Uterus (tissue), 4 donors: ENCODE data around the gene LZTS3. TPM values are rescaled to one million over a fixed set of nuclear protein-coding genes. Genes with fewer than 3 reads are reported as not detected.

Experiments used
- DNase-seq, 2 donors: peaks; one replicate each; pipeline ENCODE4 v3.0.0-alpha.2; 2019 to 2020
- H3K27ac ChIP-seq, 2 donors: fragments of 200-600 bp; sonication (generic); 1 replicate in 1 of 2; 2 replicates in 1 of 2; pipeline ENCODE4 v1.5.1; 2016 to 2018
- H3K27me3 ChIP-seq, 2 donors: fragments of 200-600 bp; sonication (generic); one replicate each; pipeline ENCODE4 v1.5.1; 2018 to 2019; ENCODE audit warnings: control low read depth in 1 of 2
- H3K36me3 ChIP-seq, 2 donors: fragments of 200-600 bp; sonication (generic); one replicate each; pipeline ENCODE4 v1.5.1; 2019; ENCODE audit warnings: control low read depth in 1 of 2
- H3K4me1 ChIP-seq, 2 donors: fragments of 200-600 bp; sonication (generic); one replicate each; pipeline ENCODE4 v1.5.1; 2018 to 2019; ENCODE audit warnings: control low read depth in 1 of 2
- H3K4me3 ChIP-seq, 2 donors: fragments of 200-600 bp; sonication (generic); 1 replicate in 1 of 2; 2 replicates in 1 of 2; pipeline ENCODE4 v1.5.1; 2018 to 2019; ENCODE audit warnings: mild to moderate bottlenecking in 1 of 2
- H3K9me3 ChIP-seq, 2 donors: fragments of 200-600 bp; sonication (generic); one replicate each; pipeline ENCODE4 v1.5.1; 2019; ENCODE audit warnings: control low read depth in 1 of 2
- CTCF ChIP-seq, 4 experiments: fragments of 200-600 bp in 2 of 4; fragments of 450-650 bp in 2 of 4; sonication (generic) in 2 of 4; IDR thresholded peaks; one replicate each; pipeline ENCODE4 v1.5.1; 2016 to 2019; ENCODE audit warnings: antibody characterized with exemption in 4 of 4, mild to moderate bottlenecking in 2 of 4, moderate library complexity in 1 of 4
- POLR2A ChIP-seq, 2 donors: fragments of 450-650 bp; IDR thresholded peaks; one replicate each; pipeline ENCODE4 v1.6.1; 2016; ENCODE audit warnings: antibody characterized with exemption in 2 of 2, mild to moderate bottlenecking in 1 of 2, moderate library complexity in 1 of 2
- intact Hi-C: fragments of 100-400 bp; cut with DNase I; formaldehyde crosslinking; loops from one replicate; pipeline ENCODE4 v1.15.1; 2023; ENCODE audit warnings: low total_unique reads
- total RNA-seq, 4 donors: library from RNA; depleted of rRNA in 3 of 4; stranded (reverse); fragments of >200 nt in 3 of 4; gene quantifications; one replicate each; pipeline versions ENCODE4 v1.1.0 to v1.2.4, GENCODE V29; 2014 to 2023
- donor health status: DM: yes; HTN: yes; CAD: no.

Gene LZTS3
- total RNA-seq, 4 donors from 2014 or later = 3.6 to 13.1 (median 8.2) TPM

DNA sequence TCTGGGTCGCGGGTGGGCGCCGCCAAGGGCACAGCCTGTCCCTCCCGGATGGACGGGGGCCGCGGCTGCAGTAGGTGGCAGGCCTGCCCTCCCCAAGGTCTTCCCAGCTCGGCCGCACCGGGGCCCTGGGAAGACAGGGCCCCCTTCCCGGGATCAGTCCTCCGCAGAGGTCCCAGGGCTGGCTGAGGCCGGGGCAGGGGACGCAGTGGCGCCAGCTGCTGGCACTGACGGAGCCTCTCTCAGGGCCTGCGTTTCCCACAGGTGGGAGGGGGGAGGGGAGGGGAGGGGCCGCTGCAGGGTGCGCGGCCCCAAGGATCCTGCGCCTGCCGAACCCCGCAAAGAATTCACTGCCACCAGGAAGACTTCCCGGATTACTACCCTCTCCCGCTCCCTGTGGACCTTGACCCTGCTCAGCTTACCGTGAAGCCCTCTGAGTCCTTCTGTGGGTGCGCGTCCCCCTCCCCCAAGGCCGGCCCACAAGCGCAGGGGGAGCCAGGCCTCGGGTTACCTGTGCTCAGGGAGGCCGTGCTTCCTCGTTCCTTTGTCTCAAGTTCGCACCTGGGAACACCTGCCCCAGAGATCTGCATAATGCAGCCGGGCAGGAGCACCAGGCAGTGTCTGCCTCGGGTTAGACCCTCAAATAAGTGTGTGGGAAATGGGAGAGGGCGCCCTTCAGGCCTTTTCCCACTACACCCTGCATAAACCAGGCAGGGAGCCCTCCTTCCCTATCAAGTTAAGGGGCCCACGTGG, 5.1 kb downstream of the LZTS3 start:
- Histone ChIP-seq H3K9me3 (no peaks in the 10 kb centered on the region), H3K27ac (no peak overlapping the region), H3K4me1 (no peaks in the 10 kb centered on the region), H3K4me3 (no peak overlapping the region), H3K27me3 (no peaks in the 10 kb centered on the region), H3K36me3 (no peaks in the 10 kb centered on the region)
- intact Hi-C loops = no loop called here
- DNase-seq = no peak
- TF ChIP-seq CTCF (IDR thresholded peaks at IDR 0.05) (no peak), POLR2A (IDR thresholded peaks at IDR 0.05) (no peak)

- TF ChIP-seq CTCF (IDR thresholded peaks at IDR 0.05) (no peak), POLR2A (IDR thresholded peaks at IDR 0.05) (no peak)
- Histone ChIP-seq H3K27ac (no peak overlapping the region), H3K9me3 (no peaks in the 10 kb centered on the region), H3K27me3 (no peaks in the 10 kb centered on the region), H3K4me3 (no peak overlapping the region), H3K4me1 (no peaks in the 10 kb centered on the region), H3K36me3 (no peaks in the 10 kb centered on the region)
- intact Hi-C loops = no loop called here
- DNase-seq = no peak
Measured at GRCh38 chr20:3167738-3168078, 5.6 kb downstream of the LZTS3 start.

- no peaks in the 10 kb centered on the region for H3K36me3 ChIP-seq
- no peaks in the 10 kb centered on the region for H3K4me1 ChIP-seq
- no peaks in the 10 kb centered on the region for H3K9me3 ChIP-seq
- no peak overlapping the region for H3K27ac ChIP-seq
- DNase-seq = no peak
- intact Hi-C loops = no loop called here
- H3K4me3 ChIP-seq = no peak overlapping the region
- TF ChIP-seq CTCF (IDR thresholded peaks at IDR 0.05) = no peak
- TF ChIP-seq POLR2A (IDR thresholded peaks at IDR 0.05) = no peak
- H3K27me3 ChIP-seq = no peaks in the 10 kb centered on the region
Measured at GRCh38 chr20:3166913-3167342, 6.4 kb downstream of the LZTS3 start.

DNA sequence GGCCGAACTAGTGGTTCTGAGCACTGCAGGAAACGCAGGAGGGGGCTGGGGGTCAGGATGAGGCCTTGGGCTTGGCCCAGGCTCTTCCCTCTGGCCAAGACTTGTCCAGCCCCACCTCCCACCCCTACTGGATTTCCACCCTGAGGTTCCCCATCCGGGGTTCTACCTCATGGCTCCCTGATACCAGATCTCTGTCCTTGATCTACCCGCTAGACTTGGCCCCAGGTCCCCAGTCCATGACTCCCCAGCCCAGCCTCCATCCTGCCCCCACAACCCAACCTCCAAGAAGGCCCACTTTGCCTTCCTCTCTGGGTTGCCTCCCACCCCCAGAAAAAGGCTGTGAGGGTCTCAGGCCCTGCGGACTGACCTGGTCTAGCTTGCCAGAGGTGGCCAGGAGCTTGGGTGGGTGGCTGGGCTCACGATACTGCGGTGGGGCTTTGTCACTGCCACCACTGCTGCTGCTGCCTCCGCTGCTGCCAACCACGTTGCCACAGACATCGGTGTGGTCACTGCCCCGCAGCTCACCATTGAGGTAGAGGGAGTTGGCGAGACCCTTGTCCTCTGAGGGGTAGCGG, 6.9 kb downstream of the LZTS3 start:
- no peak for TF ChIP-seq POLR2A (IDR thresholded peaks at IDR 0.05)
- intact Hi-C loops = no loop called here
- Histone ChIP-seq H3K4me3 (no peak overlapping the region), H3K36me3 (no peaks in the 10 kb centered on the region), H3K9me3 (no peaks in the 10 kb centered on the region), H3K4me1 (no peaks in the 10 kb centered on the region), H3K27ac (no peak overlapping the region), H3K27me3 (no peaks in the 10 kb centered on the region)
- no peak for DNase-seq

DNA sequence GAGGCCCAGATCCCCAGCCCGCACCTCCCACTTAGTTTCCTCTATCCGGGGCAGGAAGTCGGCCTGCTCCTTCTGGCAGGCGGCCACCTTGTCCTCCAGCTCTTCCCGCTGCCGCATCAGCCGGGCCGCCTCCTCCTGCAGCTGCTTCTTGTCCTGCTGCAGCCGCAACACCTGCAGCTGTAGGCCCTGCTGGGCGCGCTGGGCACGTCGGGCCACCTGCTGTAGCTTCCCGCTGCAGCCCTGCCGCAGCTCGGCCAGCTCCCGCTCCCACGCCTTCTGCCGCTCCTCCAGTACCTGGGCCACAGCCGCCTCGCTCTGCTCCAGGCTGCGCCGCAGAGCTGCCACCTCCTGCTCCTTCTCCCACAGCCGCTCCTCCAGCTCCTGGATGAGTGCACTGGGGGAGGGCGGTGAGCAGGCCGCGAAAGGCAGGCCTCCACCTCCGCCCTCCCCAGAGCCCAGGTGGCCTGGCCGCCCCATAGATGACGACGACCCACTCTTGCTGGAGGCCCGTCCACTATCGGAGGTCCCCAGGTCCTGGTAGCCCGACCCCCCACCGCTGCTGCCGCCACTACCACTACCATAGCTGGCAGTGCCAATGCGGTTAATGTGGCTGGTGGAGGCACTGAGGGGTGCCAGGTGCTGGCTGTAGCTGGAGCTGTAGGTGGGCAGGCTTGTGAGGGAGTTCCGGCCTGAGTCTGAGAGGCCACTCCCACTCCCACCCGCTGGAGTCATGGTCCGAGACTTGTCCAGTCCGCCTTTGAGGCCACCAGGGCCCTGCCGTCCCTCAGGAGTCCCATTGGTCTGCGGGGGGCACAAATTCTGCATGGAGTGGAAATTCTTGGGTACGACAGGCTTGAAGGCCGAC, 7.6 kb downstream of the LZTS3 start:
- H3K9me3 ChIP-seq = no peaks in the 10 kb centered on the region
- peak; percentile 37 for DNase-seq
- H3K27ac ChIP-seq = no peak overlapping the region
- no peaks in the 10 kb centered on the region for H3K36me3 ChIP-seq
- no peaks in the 10 kb centered on the region for H3K27me3 ChIP-seq
- no peaks in the 10 kb centered on the region for H3K4me1 ChIP-seq
- intact Hi-C loops = no loop called here
- no peak overlapping the region for H3K4me3 ChIP-seq
- TF ChIP-seq CTCF (IDR thresholded peaks at IDR 0.05) (no peak), POLR2A (IDR thresholded peaks at IDR 0.05) (no peak)
